SK-N-MC (cell line): ENCODE results near the gene RPS8.
A peak's percentile ranks its signal among the peaks of the same experiment; 100 is the strongest.

ENCODE experiments used
- DNase-seq: peaks from one replicate; pipeline ENCODE4 v3.0.0-alpha.2; 2011; ENCODE audit warnings: low read depth, low spot score
- H3K27ac ChIP-seq: fragments of 200-600 bp; sonication (generic); 2 replicates; pipeline ENCODE4 v1.5.1; 2016; ENCODE audit warnings: mixed run types
- H3K36me3 ChIP-seq: fragments of 200-600 bp; sonication (generic); 2 replicates; pipeline ENCODE4 v1.6.1; 2017; ENCODE audit warnings: antibody characterized with exemption, low read length, mixed read lengths; ENCODE audit not compliant: insufficient read depth
- H3K4me3 ChIP-seq: fragments of 200-600 bp; sonication (generic); 2 replicates; pipeline ENCODE4 v1.5.1; 2016
- H3K9ac ChIP-seq: fragments of 200-600 bp; sonication (generic); 2 replicates; pipeline ENCODE4 v1.8.0; 2017; ENCODE audit warnings: mixed run types, mixed read lengths; ENCODE audit not compliant: insufficient read length
- H3K9me3 ChIP-seq: fragments of 200-600 bp; sonication (generic); 2 replicates; pipeline ENCODE4 v1.6.1; 2017; ENCODE audit warnings: low read depth, mild to moderate bottlenecking, antibody characterized with exemption, low read length, moderate library complexity, mixed read lengths
- EZH2 ChIP-seq: fragments of 200-600 bp; sonication (generic); IDR thresholded peaks from one replicate; pipeline ENCODE4 v1.6.1; 2017; ENCODE audit warnings: antibody characterized with exemption
- FOXP2 ChIP-seq: optimal IDR thresholded peaks from 2 replicates; pipeline ENCODE3; 2011; ENCODE audit warnings: mild to moderate bottlenecking, moderate library complexity; ENCODE audit not compliant: insufficient read depth; ENCODE audit errors: extremely low read length, control extremely low read depth
- POLR2AphosphoS5 ChIP-seq: IDR thresholded peaks from 2 replicates; pipeline ENCODE4 v1.6.1; 2012; ENCODE audit warnings: mild to moderate bottlenecking, low read depth, low read length, borderline replicate concordance

RPS8 gene

DNA sequence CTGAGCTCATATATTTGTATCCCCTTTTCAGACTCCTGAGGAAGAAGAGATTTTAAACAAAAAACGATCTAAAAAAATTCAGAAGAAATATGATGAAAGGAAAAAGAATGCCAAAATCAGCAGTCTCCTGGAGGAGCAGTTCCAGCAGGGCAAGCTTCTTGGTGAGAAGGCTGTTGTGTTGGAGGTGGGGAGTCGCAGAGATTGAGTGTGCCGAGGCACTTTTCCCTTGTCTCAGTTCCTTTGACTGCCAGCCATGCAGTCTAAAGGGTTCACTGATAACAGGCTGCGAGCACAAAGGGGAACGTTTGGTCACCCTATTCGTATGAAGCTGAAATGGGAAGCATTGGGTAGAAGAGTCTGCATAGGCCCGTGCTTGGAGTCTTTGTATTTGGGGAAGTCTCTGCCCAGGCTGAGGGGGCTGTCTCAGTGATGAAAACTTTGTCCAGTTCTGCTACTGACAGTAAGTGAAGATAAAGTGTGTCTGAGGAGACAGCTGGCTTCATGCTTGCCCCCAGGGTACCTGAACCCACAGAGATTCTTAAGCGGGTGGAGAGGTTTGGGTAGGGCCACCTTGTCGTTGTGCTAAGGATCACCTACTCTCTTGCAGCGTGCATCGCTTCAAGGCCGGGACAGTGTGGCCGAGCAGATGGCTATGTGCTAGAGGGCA is 2.8 kb downstream of the RPS8 start:
- Histone ChIP-seq H3K36me3 (peaks cover 64% of the 10 kb centered on the region), H3K9me3 (no peaks in the 10 kb centered on the region), H3K27ac (peak overlapping the region; percentile 94), H3K9ac (peak overlapping the region; percentile 100), H3K4me3 (peak overlapping the region; percentile 91)
- no peak for DNase-seq
- TF ChIP-seq FOXP2, result no peak
- TF ChIP-seq EZH2, result no peak
- no peak for TF ChIP-seq POLR2AphosphoS5

- peaks cover 64% of the 10 kb centered on the region for H3K36me3 ChIP-seq
- H3K4me3 ChIP-seq, result no peak overlapping the region
Measured at GRCh38 chr1:44778705-44779576, 3.6 kb downstream of the RPS8 start.

DNA sequence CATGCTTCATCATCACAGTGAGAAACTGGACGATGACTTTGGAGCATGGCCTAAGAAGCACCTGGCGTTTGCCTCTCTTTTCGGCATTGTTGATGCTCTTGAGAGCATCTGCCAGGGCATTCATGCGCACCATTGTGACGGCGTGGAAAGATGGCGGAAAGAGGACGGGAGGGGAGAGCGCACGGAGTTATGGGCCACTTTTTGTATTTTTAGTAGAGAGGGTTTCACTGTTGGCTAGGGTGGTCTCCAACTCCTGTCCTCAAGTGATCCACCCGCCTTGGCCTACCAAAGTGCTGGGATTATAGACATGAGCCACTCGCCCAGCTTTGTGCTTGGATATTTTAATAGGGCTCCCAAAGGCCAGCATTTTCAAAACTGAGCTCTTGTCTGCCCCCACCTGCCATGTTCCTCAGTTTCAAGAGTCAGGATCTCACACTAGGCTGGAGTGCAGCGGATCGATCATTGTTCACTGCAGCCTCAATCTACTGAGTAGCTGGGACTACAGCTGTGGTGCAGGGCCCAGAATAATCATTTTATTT is 5.3 kb downstream of the RPS8 start:
- TF ChIP-seq POLR2AphosphoS5 (no peak), EZH2 (no peak), FOXP2 (no peak)
- Histone ChIP-seq H3K27ac (0 out of 2 replicates have a peak overlapping the region, but pooled peaks have one; percentile 52), H3K9ac (no peak overlapping the region), H3K36me3 (peaks cover 64% of the 10 kb centered on the region), H3K9me3 (no peaks in the 10 kb centered on the region), H3K4me3 (no peak overlapping the region)
- DNase-seq, result no peak

More at GRCh38 chr1:44778705-44779576, 3.6 kb downstream of the RPS8 start:
- DNase-seq, result no peak
- Histone ChIP-seq H3K27ac (peak overlapping the region; percentile 57), H3K9ac (no peak overlapping the region), H3K9me3 (no peaks in the 10 kb centered on the region)
- TF ChIP-seq FOXP2, result no peak
- no peak for TF ChIP-seq EZH2
- TF ChIP-seq POLR2AphosphoS5, result no peak; the same call in 1 of the 2 replicates

DNA sequence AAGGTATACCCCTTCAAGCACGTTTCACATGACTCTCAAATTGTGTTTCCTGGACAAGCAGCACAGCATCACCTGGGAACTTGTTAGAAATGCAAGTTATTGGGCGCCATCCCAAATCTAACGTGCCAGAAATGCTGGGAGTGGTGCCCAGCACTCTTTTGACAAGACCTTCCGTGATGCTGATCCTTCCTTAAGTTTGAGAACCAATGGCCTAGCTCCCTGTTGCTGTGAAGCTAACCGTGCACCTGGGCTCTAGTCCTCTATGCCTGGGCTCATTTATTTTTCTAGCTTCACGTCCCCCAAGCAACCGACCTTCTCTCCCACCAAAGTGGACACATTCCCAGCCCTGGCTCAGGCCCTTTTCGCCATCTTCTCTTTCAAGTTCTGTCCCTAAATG is 8.4 kb downstream of the RPS8 start:
- TF ChIP-seq POLR2AphosphoS5 (no peak; the same call in 1 of the 2 replicates), EZH2 (no peak), FOXP2 (no peak)
- Histone ChIP-seq H3K4me3 (no peak overlapping the region), H3K9me3 (no peaks in the 10 kb centered on the region), H3K36me3 (peaks cover 34% of the 10 kb centered on the region), H3K27ac (no peak overlapping the region), H3K9ac (no peak overlapping the region)
- no peak for DNase-seq

- H3K36me3 ChIP-seq, result peaks cover 27% of the 10 kb centered on the region
- H3K27ac ChIP-seq, result no peak overlapping the region
- H3K9ac ChIP-seq, result no peak overlapping the region
- H3K4me3 ChIP-seq, result no peak overlapping the region
- no peak for DNase-seq
- no peaks in the 10 kb centered on the region for H3K9me3 ChIP-seq
- no peak for TF ChIP-seq FOXP2
Measured at GRCh38 chr1:44784094-44785028, 9.0 kb downstream of the RPS8 start.

DNA sequence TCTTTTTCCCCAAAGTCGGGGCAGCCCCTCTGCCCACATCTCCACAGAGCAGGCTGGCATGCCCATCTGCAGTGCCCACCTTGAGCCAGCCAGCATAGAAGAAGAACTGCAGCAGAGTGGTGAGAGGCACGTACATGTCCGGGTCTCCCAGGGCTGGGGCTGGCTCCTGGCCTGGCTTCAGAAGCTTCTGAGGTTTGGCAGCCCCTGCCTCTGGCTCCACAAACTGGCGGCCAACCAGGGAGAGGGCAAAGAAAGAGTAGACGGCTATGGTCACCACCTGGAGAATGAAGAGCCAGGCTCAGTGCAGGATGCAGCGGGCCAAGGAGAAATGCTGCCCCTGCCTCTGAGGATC is 9.7 kb downstream of the RPS8 start:
- H3K4me3 ChIP-seq, result no peak overlapping the region
- no peak for DNase-seq
- H3K9me3 ChIP-seq, result no peaks in the 10 kb centered on the region
- no peak overlapping the region for H3K9ac ChIP-seq
- H3K27ac ChIP-seq, result no peak overlapping the region
- H3K36me3 ChIP-seq, result peaks cover 21% of the 10 kb centered on the region
- no peak for TF ChIP-seq FOXP2
- TF ChIP-seq EZH2, result no peak
- TF ChIP-seq POLR2AphosphoS5, result no peak

- TF ChIP-seq EZH2, result no peak
- TF ChIP-seq FOXP2, result no peak
- TF ChIP-seq POLR2AphosphoS5, result no peak
Measured at GRCh38 chr1:44785501-44786137, 10.3 kb downstream of the RPS8 start.

More at GRCh38 chr1:44785501-44786137, 10.3 kb downstream of the RPS8 start:
- Histone ChIP-seq H3K27ac (no peak overlapping the region), H3K9ac (no peak overlapping the region), H3K9me3 (no peaks in the 10 kb centered on the region), H3K4me3 (no peak overlapping the region), H3K36me3 (peaks cover 15% of the 10 kb centered on the region)
- no peak for DNase-seq
